GM21367 (cell line): ENCODE data around the gene PRR12.

Source experiments
- ATAC-seq: cut with Tn5 transposase; IDR thresholded peaks from one replicate; pipeline ENCODE4 v1.9.1; 2021; ENCODE audit not compliant: unreplicated experiment

The PRR12 gene

DNA sequence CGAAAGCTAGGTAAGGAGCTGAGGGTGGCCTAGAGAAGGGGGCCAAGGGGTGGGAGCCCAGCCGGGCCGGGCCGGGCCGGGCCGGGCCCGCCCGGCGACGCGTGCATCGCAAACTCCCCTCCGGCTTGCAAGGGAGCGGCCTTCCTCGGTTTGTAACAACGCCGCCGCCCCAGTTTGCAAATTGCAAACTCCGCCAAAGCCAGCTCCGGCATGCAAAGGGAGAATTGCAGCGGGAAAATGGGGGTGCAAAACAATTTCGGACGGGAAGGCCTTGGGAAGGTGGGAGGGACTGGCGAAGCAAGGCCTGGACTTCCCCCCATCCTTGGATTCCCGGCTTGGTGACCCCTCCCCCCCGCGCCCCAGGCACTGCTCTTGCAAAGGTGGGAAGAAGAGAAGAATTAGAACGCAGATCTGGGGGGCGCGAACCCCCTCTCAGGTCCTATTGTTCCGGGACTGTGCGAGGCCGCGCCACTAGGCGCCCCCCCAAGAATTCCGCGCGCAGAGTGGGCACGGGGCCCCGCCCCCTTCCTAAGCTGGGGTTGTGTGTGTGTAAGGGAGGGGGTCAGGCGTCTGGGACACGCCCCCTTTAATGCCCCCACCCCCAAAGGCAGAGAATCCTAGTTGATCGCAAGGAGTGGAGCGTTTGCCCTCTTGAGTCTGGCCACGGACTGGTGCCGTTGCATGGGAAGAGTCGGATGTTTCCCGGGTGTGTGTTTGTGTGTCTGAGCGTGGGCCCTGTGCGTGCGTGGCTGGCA is 926 bp downstream of the PRR12 start:
- ATAC-seq, result no peak

DNA sequence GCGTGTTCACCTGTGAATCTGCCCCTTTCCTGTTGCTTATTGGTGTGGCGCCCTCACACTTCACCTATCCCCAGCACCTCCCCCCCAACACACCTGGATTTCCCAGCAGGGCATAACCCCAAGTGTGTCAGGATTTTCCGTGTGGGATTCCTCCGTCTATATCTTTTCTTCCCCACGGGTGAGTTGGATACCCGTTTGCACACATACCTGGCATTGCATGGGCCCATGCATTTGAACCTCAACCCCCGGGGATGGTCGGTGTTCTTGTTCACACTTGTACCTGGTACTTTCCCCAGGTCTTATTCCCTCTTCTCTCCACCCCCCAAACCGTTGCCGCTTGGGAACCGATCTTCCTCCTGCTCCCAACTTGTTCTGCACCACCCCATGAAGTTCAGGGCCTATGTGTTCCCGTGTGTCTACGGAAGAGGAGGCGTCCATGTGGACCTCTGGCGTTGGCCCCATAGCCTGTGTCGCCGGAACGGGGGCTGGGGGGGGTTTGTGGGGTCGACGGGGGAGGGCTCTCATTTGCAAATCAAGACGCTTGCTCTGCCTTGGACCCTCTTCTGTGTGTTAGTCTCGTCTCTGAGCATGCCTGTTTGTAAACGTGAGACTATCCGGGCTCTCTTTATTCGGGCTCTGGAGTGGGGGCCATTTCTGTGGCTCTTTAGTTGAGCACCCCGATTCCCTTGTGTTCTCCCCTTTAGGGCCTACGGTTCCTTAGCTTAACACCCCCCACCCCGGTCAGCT is 1.7 kb downstream of the PRR12 start:
- ATAC-seq, result no peak

- ATAC-seq, result peak; percentile 38
Observed at GRCh38 chr19:49593233-49594113, 2.5 kb downstream of the PRR12 start.

GRCh38 chr19:49594157-49594992 is 3.4 kb downstream of the PRR12 start:
- ATAC-seq, result no peak

- ATAC-seq, result no peak
Observed at GRCh38 chr19:49594993-49595818, 4.2 kb downstream of the PRR12 start.

DNA sequence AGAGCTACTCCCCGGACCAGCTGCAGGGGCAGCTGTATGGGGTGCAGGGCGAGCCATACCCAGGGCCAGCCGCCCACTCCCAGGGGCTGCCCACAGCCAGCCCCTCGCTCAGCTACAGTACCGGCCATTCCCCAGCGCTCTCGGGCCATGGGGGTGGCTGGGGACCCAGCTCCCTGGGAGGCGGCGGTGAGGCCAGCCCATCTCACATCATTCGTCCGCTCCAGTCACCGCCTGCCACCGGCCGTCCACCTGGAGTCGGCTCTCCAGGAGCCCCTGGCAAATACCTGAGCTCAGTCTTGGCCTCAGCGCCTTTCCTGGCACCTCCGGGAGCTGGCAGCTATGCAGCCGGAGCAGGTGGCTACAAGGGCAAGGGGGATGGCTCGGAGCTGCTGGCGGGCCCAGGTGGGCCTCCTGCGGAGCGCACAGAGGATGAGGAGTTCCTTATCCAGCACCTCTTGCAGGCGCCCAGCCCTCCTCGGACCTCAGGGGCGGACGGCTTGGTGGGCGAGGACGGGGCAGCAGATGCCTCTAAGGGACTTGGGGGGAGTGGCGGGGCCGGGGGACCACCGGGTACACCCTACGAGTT is 4.9 kb downstream of the PRR12 start:
- no peak for ATAC-seq

- no peak for ATAC-seq
Observed at GRCh38 chr19:49596407-49596806, 5.4 kb downstream of the PRR12 start.

- no peak for ATAC-seq
Observed at GRCh38 chr19:49596954-49597702, 6.1 kb downstream of the PRR12 start.

DNA sequence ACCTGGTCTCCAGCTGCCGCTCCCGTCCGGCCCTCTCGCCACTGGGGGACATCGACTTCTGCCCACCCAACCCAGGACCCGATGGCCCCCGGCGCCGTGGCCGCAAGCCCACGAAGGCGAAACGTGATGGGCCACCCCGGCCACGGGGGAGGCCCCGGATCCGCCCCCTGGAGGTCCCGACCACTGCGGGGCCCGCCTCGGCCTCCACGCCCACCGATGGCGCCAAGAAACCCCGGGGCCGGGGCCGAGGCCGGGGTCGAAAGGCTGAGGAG is 6.7 kb downstream of the PRR12 start:
- no peak for ATAC-seq

GRCh38 chr19:49599378-49600295 is 8.7 kb downstream of the PRR12 start:
- no peak for ATAC-seq

- ATAC-seq, result no peak
Observed at GRCh38 chr19:49601482-49602038, 10.6 kb downstream of the PRR12 start.

- no peak for ATAC-seq
Observed at GRCh38 chr19:49602806-49603205, 11.8 kb downstream of the PRR12 start.

- no peak for ATAC-seq
Observed at GRCh38 chr19:49605605-49606004, 14.6 kb downstream of the PRR12 start.

- ATAC-seq, result no peak
Observed at GRCh38 chr19:49609499-49610092, 18.6 kb downstream of the PRR12 start.

DNA sequence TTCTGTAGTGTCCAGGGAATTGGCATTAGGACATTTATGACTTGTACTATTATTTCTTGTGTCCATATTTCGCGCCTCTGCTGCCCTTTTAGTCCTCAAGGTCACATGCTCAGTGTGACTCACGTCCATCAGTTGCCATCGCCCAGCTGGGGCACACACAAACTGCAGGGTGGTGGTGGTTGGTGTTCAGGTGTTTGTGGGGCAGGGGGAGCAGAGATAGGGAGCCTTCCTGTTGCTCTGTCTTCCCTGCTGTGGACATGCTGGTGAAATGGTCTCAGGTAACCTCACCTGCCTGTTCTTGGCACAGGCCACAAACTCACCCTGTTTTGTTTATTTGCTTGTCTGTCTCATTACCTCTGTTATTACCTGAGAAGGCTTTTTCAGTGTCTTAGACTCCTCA is 22.4 kb downstream of the PRR12 start:
- no peak for ATAC-seq

- no peak for ATAC-seq
Observed at GRCh38 chr19:49614096-49614833, 23.3 kb downstream of the PRR12 start.
